ENCODE data around the gene PPFIA4.

PPFIA4 gene

GRCh38 chr1:203036537-203036936 is 10.2 kb downstream of the PPFIA4 start:
- DNase-seq (ENCODE audit: low read depth, low spot score) = no peak
- no peak overlapping the region for H3K4me3 ChIP-seq (ENCODE audit: low read depth, low read length)
- in situ Hi-C loops (cut with HindIII; ENCODE audit: low sequenced_read_pairs) = no loop called here
- TF ChIP-seq, protein P1, sequence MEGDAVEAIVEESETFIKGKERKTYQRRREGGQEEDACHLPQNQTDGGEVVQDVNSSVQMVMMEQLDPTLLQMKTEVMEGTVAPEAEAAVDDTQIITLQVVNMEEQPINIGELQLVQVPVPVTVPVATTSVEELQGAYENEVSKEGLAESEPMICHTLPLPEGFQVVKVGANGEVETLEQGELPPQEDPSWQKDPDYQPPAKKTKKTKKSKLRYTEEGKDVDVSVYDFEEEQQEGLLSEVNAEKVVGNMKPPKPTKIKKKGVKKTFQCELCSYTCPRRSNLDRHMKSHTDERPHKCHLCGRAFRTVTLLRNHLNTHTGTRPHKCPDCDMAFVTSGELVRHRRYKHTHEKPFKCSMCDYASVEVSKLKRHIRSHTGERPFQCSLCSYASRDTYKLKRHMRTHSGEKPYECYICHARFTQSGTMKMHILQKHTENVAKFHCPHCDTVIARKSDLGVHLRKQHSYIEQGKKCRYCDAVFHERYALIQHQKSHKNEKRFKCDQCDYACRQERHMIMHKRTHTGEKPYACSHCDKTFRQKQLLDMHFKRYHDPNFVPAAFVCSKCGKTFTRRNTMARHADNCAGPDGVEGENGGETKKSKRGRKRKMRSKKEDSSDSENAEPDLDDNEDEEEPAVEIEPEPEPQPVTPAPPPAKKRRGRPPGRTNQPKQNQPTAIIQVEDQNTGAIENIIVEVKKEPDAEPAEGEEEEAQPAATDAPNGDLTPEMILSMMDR (IDR thresholded peaks at IDR 0.05; ENCODE audit: low read depth, low read length) = no peak

DNA sequence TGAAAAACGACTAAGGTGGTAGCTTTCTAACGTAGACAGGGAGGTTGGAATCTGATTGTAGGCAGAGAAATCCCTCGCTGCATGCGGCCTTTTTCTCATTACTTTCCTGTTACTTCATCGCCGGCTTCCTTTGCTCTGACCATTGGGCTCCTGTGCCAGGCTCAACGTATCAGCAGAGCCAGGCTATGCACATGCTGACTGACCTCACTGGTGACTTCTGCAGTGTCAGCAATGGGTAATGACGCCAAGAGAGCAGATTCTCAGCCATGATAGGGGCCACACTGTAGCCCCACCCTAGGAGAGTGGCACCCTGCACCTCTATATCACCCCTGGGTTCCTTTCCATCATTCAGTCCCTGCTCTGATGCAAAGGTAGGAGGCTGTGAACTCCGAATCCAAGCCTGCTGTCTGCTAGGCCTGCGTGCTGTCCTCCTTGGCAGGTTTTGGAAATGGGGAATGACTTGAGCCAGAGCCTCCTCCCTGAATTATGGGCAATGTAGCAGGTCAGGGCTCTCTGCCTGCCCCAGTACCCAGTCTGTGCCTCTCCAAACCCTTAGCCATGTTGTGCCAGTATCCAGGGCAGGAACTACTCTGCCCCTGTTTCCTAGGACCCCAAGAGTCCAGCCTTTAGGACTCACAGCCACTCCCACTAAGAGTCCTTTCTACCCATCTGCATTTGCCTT is 11.4 kb downstream of the PPFIA4 start:
- TF ChIP-seq, protein P1 (IDR thresholded peaks at IDR 0.05; ENCODE audit: low read depth, low read length) = no peak
- no peak for DNase-seq (ENCODE audit: low read depth, low spot score)
- no peak overlapping the region for H3K4me3 ChIP-seq (ENCODE audit: low read depth, low read length)
- in situ Hi-C loops (cut with HindIII; ENCODE audit: low sequenced_read_pairs) = no loop called here

DNA sequence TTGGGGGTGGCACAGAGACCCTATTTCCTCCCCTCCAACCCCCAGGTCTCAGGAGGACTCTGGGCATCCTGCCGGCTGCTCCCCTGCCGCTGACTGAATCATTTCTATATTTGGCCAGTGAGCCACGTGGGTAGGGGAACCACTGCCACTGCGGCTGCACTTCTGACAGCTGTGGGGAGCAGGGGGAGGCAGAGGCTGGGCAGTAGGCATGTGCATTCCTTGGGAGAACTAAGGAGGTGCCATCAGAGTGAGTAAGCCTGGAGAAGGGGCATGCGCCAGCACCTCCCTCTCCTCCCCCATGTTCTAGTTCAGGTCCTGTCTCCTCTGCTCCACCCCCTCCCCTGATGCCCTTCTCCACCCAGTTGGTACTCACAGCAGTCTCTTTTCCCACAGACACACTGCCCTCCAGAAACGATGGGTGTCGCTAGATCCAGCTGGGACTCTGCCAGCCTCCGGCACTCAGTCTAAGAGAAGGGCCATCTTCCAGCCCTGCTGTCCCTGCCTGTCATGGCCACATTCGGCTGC is 12.0 kb downstream of the PPFIA4 start:
- peak; percentile 66 for DNase-seq (ENCODE audit: low read depth, low spot score)
- in situ Hi-C loops (cut with HindIII; ENCODE audit: low sequenced_read_pairs) = no loop called here
- TF ChIP-seq, protein P1 (IDR thresholded peaks at IDR 0.05; ENCODE audit: low read depth, low read length) = no peak
- no peak overlapping the region for H3K4me3 ChIP-seq (ENCODE audit: low read depth, low read length)

DNA sequence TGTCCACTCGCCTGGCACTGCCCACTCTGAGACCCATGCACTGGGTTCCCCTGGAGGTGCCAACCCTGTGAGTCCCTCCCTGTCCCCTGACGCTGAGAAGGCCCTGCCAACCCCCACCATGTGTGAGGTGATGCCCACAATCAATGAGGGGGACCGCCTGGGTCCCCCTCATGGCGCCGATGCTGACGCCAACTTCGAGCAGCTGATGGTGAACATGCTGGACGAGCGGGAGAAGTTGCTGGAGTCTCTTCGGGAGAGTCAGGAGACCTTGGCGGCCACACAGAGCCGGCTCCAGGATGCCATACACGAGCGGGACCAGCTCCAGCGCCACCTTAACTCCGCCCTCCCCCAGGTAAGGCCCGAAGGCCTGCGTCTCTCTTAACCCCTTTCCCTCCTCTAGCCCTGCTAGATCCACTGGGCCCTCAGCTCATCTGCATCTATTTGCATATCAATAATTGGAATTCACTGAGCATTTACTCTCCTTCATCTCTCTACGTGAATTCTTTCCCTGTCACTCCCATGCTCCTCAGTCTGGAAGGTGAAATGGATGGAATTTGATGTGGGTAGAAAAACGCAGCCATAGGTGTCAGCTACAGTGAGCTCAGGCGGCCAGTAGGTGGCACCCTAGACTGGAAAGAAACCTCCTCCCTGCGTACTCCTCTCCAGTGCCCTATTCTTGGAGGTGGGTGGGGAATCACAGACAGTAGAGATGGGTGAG is 12.8 kb downstream of the PPFIA4 start:
- peak; percentile 55 for DNase-seq (ENCODE audit: low read depth, low spot score)
- TF ChIP-seq, protein P1 (IDR thresholded peaks at IDR 0.05; ENCODE audit: low read depth, low read length) = peak; percentile 94
- H3K4me3 ChIP-seq (ENCODE audit: low read depth, low read length) = no peak overlapping the region

DNA sequence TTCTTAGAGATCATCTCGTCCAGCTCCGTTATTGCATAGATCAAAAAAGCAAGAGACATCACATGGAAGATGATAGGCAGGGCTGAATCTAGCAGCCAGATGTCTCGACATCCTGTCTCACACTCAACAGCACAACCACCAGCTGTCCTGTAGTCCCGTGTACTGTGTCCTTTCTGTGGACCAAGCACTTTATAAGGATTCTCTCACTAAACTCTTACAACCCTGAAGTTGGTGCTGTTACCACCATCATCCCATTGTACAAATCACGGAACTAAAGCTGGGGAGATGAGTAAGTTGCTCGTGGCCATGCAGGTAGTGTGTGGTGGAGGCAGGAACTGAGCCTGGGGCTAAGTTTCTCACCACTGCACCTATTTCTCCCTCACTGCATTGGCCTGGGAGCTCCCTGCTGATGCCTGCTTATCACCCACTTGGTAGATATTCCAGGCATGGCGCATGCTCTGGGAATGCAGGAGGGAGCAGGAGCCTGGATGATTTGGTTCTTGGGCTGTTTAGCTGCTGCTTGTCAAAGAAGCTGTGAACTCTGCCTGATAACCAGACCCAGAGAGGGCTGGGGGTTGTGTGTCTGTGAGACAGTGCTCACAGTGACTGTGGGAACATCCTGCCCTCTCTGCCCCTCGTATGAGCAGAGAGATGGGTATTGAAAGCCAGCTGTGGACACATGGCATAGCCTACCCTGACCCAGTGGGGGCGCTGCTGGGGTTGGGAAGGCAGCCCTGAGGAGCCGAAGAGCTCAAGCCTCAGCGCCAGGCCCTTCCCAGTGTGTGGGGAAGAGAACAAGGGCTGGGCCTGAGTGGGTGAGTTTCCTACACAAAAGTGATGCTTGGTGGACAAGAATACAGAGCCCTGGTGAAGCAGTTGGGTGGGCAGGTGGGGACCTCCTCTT is 13.6 kb downstream of the PPFIA4 start:
- in situ Hi-C loops (cut with HindIII; ENCODE audit: low sequenced_read_pairs) = no loop called here
- no peak for DNase-seq (ENCODE audit: low read depth, low spot score)
- TF ChIP-seq, protein P1 (IDR thresholded peaks at IDR 0.05; ENCODE audit: low read depth, low read length) = peak; percentile 32
- no peak overlapping the region for H3K4me3 ChIP-seq (ENCODE audit: low read depth, low read length)

More for the DNA sequence above, 12.8 kb downstream of the PPFIA4 start:
- in situ Hi-C loops (cut with HindIII; ENCODE audit: low sequenced_read_pairs) = no loop called here

All from astrocyte of the spinal cord (primary cell).